HG03354 (cell line): Measurements from ENCODE around the gene PSMG3.

Experiments
- ATAC-seq: cut with Tn5 transposase; IDR thresholded peaks from one replicate; pipeline ENCODE4 v1.9.1; 2021; ENCODE audit warnings: mild to moderate bottlenecking; ENCODE audit not compliant: unreplicated experiment, poor library complexity, severe bottlenecking

PSMG3 gene

GRCh38 chr7:1547777-1548437 is 21.9 kb downstream of the PSMG3 start:
- ATAC-seq: no peak

DNA sequence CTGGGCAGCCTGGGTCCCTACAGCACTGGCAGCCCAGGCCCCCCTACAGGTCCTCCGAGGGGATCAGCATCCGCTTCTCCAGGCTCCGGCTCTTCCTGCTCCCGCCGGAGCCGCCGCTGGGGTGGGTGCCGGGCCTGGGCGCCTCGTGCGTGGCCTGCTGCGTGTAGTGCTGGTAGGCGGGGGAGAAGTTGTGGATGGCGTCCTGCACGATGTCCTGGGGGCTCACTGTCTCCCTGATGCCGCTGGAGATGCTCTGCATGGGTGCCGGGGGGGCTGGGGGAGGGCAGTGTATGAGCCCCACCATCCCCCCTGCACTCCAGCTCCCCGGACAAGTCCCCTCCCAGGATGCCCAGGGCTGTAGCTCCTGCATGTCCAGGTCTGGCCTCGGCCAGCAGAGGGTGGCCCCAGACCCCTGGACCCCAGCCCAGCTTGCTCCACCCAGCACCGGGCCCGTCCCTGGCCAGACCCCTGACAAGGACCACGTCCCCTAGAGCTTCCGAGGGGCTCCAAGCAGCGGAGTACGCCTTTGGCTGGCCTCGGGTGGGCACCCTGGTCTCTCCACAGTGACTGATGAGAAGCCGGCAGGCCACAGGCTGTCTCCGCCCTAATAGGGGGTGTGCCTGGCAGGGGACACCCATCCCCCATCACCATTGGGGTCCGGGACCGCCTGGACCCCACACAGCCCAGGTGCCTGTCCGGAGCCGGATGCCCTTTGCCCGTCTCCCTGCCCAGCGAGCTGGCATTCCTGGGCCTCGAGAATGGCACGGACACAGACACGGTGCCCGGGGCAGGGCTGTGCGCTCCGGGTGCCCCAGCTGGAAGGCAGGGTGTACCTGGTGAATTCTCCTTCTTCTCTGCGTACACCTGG is 22.7 kb downstream of the PSMG3 start:
- no peak for ATAC-seq

- ATAC-seq: no peak
Measured at GRCh38 chr7:1546274-1546908, 23.4 kb downstream of the PSMG3 start.

DNA sequence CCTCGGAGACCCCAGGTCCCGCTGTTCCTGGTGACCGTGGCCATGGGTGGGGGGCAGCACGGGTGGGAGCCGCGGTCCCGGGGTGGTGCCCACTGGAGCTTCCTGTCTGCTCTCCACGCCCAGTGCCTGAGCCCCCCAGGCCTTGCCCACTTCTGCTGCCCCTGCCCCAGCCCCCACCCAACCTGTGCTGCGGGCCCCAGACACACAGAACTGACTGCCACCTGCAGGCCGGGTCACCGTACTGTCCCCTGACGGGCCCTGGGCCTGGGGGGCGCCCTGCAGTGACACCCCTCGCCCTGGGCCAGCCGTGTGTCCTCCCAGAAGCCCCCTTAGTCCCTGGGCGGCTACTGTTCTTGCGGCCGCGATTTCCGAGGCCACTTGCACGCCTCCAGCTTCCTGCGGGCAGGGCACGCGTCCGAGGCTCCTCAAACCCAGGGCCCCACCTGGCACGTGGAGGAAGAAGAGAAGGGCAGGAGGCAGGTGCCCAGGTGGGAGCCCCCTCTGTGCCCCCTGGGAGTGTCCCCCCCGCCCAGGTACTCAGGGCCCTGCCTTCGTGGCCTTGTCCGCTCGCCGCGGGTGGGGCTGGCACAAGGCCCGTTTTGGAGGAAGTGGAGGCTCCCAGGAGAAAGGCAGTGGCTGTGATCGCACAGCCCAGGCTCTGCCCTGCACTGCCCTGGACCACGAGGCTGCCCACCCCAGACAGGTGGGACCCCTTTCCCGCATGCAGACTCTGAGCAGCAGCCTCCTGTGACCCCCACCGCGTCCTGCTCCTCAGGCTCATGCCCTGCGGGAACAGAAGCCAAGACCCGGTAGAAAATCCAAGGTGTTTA is 24.2 kb downstream of the PSMG3 start:
- no peak for ATAC-seq

GRCh38 chr7:1544896-1545416 is 24.9 kb downstream of the PSMG3 start:
- ATAC-seq: no peak

- ATAC-seq: no peak
Measured at GRCh38 chr7:1544178-1544895, 25.5 kb downstream of the PSMG3 start.

GRCh38 chr7:1543826-1544177 is 26.0 kb downstream of the PSMG3 start:
- no peak for ATAC-seq

GRCh38 chr7:1542841-1543747 is 26.7 kb downstream of the PSMG3 start:
- no peak for ATAC-seq

DNA sequence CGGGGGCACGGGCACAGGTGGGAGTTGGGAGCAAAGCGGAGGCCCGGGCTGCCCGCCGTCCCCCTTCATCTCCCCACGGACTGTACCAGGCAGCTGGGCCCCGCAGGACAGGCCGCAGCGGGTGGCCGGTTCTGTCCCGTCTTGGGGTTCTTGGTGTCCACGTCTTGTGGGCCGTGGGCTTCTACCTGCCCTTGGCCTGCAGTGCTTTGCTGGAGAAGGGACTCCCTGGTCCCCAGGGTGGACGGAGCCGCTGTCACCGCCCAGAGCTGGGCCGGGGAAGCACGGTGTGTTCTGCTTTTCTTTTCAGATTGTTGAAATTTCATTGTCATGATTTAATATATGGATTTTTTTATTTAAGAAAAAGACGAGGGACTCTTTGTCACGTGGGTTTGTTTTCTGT is 27.5 kb downstream of the PSMG3 start:
- no peak for ATAC-seq

DNA sequence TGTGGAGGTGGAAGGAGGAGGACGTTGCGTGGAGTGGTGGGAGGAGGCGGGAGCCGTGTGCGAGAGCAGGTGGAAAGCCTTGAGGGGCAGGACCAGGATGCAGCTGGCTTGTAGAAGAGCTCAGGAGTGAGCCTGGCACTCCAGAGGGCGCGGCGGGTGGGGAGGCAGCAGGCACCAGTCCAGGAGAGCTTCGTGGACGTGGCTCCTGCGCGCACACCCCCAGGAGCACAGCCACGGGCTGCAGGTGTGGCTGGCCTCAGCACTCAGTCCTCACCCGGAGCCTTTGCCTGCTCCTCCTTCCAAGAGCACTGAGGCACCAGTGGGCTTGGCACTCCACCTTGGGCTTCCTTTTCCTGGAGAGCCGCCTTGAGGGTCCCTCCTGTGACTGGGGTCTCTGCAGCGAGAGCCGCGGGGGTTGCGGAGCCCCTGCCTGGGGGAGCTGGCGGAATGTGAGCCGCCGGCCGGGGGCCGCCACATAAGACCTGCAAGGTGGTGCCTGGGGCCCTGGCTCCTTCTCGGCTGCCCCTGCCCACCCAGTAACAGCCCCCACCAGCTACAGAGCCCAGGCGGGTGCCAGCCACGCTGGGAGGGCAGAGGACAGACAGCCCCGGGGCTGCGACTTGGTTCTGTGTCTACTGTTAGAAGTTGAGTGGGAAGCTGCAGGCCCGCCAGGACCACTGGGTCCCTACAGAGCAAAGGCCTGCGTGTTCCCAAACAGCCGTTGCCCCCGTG is 28.2 kb downstream of the PSMG3 start:
- ATAC-seq: no peak

GRCh38 chr7:1540776-1541271 is 29.0 kb downstream of the PSMG3 start:
- ATAC-seq: no peak

DNA sequence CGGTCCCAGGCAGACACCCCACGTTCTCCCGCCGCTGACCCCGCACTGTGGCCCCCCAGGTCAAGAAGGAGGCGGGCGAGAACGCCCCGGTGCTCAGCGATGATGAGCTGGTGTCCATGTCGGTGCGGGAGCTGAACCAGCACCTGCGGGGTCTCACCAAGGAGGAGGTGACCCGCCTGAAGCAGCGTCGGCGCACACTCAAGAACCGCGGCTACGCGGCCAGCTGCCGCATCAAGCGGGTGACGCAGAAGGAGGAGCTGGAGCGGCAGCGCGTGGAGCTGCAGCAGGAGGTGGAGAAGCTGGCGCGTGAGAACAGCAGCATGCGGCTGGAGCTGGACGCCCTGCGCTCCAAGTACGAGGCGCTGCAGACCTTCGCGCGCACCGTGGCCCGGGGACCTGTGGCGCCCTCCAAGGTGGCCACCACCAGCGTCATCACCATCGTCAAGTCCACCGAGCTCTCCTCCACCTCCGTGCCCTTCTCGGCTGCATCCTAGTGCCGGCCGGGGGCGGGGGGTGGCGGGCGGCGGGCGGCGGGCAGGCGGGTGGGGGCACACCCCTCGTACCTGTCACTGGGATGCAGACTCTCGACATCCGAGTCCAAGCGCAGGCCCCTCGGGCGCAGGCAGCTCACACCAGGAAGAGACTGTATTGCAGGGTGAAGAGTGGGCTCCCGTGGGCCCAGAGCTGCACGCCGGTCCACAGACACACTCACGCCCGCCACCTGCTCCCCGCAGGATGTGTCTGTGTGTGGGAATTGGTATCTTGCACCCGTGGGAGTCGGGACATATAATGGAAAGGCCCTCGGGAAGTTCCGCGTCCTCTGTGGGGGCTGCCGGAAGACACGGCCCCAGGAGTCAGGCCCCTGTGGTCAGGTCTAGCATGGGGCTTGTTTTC is 29.7 kb downstream of the PSMG3 start:
- ATAC-seq: no peak

- ATAC-seq: no peak
Measured at GRCh38 chr7:1539181-1539881, 30.5 kb downstream of the PSMG3 start.

DNA sequence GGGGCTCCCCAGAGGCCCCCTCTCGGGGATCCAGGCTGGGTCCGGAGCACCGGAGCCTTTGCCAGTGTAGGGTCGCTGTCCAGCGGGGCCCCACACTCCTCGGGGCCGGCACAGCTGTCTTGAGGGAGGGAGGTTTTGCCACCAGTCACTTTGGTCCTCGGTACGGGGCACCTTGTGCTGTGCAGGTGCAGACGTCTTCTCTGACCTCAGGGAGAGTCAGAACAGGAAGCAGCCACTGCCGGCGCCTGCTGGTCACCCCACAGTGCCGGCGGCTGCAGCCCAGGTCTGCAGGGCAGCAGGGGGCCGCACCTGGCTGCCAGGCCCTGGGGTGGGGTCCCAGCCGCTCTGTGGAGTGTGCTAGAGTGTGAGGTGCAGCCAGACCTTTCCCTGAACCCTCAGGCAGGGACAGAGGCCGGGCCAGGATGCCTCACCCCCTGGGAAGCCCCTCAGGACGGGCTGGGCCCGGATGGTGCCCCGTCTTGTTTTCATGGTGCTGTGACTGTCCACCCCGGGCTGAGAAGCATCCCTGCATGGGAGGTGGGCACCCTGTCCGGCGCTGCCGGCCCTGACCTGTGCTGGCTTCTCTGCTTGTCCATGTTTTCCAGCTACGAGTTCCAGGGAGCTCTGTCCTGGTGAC is 31.2 kb downstream of the PSMG3 start:
- no peak for ATAC-seq
